Activated CD4-positive, alpha-beta T cell treated with anti-CD3 and anti-CD28 coated beads for 48 hours (primary cell): ENCODE data around the gene PRKX.
"Not testable (repeated sequence)": the region's sequence is repeated elsewhere in the genome, so short reads cannot be mapped to it uniquely, and the experiment has no call there.

Source experiments
- DNase-seq: peaks from one replicate; pipeline ENCODE4 v3.0.0-alpha.2; 2020

The PRKX gene

DNA sequence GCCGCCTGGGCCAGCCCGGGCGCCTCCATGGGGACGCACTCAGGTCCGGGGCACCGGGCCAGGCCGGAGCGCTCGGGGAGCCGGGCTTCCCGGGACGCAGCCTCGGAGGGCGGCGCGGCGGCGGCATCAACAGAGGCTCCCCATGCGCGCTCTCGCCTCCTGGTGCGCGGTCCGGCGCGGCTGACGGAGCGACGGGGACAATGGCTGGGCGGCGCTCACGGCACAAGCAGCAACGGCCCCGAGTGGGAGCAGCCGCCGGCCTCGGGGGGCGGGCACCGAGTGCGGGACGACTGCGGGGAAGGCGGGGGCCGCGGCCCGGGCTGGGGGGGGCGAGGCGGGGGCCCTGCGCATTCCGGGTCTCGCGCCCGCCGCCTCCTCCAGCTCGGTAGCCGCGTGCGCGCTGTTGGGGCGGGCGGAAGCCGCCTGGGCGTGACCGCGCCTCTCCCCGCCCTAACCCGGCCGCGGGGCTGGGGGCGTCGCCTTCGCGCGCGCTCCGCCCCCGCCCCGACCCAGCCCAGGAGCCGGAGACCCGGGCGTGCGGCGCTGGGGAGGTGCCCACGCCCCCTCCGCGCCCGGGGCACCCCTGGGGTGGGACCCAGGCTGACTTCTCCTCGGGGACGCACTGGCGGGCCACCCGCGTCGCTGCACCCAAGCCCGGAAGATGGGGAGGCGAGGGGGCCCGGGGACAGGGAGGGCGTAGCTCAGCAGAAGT is at the start of gene PRKX:
Gene PRKX, minus strand, starts transcription at position 425 of the 712 bp plus-strand sequence. Its CDS starts 396 bp downstream, at position 29.
- peak; percentile 68 for DNase-seq

DNA sequence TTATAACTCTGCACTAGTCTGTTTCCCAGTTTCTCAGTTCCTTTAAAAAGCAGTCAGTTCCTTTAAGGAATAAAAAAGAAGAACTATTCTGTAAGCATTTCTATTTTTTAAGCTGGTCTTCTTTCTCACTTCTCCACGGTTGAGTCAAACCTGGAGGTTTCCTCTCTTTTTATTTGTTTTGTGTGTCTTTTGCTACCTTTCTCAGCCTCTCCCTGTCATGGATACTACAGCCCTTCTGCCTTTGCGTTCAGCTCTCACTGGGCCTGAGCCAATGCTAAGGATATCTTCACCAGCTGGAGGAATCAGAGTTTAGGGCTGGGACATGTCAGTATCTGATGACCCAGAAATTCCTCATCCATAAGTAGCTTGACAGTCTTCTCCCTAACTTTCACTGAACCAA is 49.7 kb upstream of the PRKX start:
- no peak for DNase-seq

GRCh38 chrX:3757510-3758025 is 44.1 kb upstream of the PRKX start:
- DNase-seq = no peak

DNA sequence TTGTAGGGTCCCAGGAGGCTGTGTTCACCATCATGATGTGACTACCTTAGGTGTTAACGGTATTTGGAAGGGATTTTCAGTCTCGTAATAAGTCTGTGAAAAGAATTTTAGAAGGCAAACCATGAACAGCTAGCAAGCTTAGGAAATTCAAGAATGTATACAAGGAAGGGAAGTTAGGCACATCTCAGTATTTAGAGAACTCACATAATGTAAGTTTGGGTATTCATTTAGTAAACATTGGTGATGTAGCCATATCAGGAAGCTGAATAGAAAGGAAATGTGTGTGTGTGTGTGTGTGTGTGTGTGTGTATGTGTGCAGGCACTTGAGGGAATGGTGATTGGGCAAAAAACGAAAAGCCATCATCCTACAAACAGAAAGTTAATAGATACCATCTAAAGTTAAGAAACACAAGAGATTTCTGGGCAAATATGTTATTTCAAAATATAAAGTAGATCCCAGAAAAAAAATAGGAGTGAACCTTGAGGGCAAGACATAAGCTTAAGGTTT is 34.7 kb upstream of the PRKX start:
- no peak for DNase-seq

- DNase-seq = peak; percentile 24
Observed at GRCh38 chrX:3743801-3744439, 30.5 kb upstream of the PRKX start.

DNA sequence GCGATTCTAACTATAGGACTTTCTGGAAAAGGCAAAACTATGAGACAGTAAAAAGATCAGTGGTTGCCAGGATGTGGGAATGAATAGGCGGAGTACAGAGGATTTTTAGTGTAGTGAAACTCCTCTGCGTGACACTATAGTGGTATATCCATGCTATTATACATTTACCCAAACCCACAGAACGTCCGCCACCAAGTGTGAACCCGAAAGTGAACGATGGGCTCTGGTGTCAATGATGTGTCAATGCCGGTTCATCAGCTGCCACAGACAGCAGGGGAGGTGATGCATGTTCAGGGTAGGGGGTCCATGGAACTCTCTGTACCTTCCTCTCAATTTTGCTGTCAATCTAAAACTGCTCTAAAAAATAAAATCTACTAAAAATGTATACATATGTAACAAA is 27.5 kb upstream of the PRKX start:
- DNase-seq = not testable (repeated sequence)

- no peak for DNase-seq
Observed at GRCh38 chrX:3738509-3738908, 25.1 kb upstream of the PRKX start.

DNA sequence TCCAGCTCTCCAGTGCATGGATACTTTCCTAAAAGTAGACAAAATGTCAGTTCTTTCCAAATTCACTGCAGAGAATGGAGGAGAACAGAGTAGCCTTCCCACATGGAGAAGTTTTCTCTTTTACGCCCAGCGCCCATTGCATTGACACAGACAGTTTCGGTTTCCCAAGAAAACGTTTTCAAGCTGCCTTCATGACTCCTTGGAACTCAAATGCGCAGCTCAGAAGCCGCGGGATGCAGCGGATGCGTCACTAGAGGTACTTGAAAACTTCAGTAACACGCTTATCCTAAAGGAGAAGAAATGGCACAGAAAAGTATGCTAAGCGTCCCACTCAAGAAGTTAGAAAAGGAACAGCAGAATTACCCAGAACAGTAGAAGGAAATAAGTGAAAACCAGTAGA is 23.1 kb upstream of the PRKX start:
- not testable (repeated sequence) for DNase-seq

DNA sequence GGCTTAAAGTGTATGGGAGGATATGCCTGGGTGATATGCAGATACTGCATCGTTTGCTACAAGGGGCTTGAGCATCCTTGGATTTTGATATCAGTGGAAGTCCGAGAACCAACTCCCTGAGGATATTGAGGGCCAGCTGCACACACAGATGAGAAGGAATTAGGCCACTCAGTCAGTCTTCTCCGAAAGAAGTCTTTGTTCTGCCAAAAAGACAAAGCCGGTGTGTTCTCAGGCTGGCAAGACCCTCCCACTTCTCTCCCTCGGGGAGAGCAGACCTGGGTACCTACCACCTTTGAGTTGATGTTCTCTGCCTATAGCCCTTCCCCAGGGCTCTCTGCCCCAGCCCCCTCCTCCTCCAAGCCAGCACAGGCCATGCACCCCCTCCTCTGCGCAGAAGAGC is 22.4 kb upstream of the PRKX start:
- not testable (repeated sequence) for DNase-seq

- DNase-seq = not testable (repeated sequence)
Observed at GRCh38 chrX:3734456-3734855, 21.0 kb upstream of the PRKX start.

DNA sequence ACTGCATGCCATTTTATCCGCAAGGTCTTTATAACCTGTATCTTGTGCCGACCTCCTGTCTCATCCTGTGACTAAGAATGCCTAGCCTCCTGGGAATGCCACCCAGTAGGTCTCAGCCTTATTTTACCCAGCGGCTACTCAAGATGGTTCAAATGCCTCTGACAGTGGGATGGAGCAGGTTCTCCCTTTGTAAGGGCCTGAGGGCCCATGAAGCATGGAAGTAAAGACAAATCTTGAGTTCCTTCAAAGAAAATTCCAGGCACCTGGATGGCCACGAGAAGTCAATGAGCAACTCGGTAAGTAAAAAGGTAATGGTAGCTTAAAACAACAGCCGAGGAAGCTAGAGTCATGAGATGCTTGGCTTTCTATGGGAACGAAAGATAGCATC is 19.6 kb upstream of the PRKX start:
- DNase-seq = no peak

DNA sequence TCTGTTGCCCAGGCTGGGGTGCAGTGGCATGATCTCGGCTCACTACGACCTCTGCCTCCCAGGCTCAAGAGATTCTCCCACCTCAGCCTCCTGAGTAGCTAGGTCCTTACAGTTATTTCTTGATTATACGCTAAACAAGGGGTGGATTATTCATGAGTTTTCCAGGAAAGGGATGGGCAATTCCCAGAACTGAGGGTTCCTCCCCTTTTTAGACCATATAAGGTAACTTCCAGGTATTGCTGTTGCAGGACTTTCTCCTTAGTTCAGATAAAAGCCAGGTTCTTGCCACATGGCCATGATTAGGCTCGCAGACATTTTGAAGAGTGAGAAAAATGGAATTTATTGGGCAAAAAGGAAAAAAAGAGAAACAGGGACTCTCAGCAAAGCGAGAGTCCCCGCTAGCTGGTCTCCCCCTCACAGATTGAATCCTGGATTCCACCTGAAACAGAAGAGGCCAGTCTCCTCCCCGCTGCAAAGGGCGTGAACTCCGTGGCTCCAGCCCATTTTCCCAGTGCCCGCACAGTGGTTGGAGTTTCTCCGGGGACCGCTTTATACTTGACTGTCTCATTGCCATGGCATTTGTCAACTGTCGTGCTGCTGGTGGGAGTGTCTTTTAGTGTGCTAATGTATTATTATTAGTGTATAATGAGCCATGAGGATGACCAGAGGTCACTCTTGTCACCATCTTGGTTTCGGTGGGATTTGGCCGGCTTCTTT is 19.0 kb upstream of the PRKX start:
- not testable (repeated sequence) for DNase-seq

GRCh38 chrX:3728454-3728853 is 15.0 kb upstream of the PRKX start:
- DNase-seq = no peak

GRCh38 chrX:3723460-3723859 is 10.0 kb upstream of the PRKX start:
- not testable (repeated sequence) for DNase-seq

GRCh38 chrX:3717742-3718420 is 4.4 kb upstream of the PRKX start:
- no peak for DNase-seq

- DNase-seq = no peak
Observed at GRCh38 chrX:3715921-3716320, 2.5 kb upstream of the PRKX start.

- DNase-seq = not testable (repeated sequence)
Observed at GRCh38 chrX:3714706-3715479, 1.4 kb upstream of the PRKX start.

- no peak for DNase-seq
Observed at GRCh38 chrX:3713937-3714434, 537 bp upstream of the PRKX start.

GRCh38 chrX:3712870-3713224 is 602 bp downstream of the PRKX start:
- peak; percentile 13 for DNase-seq

GRCh38 chrX:3712051-3712869 is 1.2 kb downstream of the PRKX start:
- DNase-seq = peak; percentile 6

GRCh38 chrX:3711331-3711917 is 2.0 kb downstream of the PRKX start:
- DNase-seq = peak; percentile 12
